Mammary epithelial cell (primary cell): ENCODE data around the gene ANKS1B.

ENCODE experiments used
- EZH2 ChIP-seq: IDR thresholded peaks from 2 replicates; pipeline ENCODE4 v1.6.1; 2012; ENCODE audit warnings: low read length, inconsistent platforms, borderline replicate concordance
- TF ChIP-seq, protein P1 (sequence below), 2 donors: IDR thresholded peaks in 1 of 2; conservative IDR thresholded peaks in 1 of 2; 2 replicates each; pipeline ENCODE4 v1.5.1; 2011 to 2012; ENCODE audit warnings: inconsistent platforms in 2 of 2, low read length in 2 of 2, mild to moderate bottlenecking in 2 of 2, control low read depth in 1 of 2, low read depth in 1 of 2; ENCODE audit not compliant: insufficient read depth in 1 of 2; ENCODE audit errors: extremely low read depth in 1 of 2

DNA sequence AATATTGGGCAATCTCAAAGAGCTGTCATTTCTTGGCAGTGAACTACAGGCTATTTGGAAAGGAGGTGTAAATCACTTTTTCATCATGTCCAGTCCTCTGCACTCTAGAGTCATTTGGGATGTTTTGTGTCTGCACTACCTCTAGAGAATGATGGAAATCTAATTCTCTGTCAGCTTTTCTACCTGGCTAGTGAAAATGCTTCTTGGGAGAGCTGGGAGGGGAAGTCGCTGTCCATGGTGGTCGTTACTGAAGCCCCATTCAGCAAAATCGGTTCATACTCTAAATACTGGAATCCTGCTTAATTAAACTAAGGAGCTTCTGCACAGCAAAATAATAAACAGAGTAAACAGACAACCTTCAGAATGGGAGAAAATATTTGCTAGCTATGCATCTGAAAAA is 1087.8 kb downstream of the ANKS1B start:
- TF ChIP-seq, protein P1, sequence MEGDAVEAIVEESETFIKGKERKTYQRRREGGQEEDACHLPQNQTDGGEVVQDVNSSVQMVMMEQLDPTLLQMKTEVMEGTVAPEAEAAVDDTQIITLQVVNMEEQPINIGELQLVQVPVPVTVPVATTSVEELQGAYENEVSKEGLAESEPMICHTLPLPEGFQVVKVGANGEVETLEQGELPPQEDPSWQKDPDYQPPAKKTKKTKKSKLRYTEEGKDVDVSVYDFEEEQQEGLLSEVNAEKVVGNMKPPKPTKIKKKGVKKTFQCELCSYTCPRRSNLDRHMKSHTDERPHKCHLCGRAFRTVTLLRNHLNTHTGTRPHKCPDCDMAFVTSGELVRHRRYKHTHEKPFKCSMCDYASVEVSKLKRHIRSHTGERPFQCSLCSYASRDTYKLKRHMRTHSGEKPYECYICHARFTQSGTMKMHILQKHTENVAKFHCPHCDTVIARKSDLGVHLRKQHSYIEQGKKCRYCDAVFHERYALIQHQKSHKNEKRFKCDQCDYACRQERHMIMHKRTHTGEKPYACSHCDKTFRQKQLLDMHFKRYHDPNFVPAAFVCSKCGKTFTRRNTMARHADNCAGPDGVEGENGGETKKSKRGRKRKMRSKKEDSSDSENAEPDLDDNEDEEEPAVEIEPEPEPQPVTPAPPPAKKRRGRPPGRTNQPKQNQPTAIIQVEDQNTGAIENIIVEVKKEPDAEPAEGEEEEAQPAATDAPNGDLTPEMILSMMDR (conservative IDR thresholded peaks at IDR 0.05 in 1 of 2, IDR thresholded peaks at IDR 0.05 in 1 of 2; ENCODE audit: extremely low read depth in 1 of 2, insufficient read depth in 1 of 2, low read depth in 1 of 2, low read length in 2 of 2) = no peak
- no peak for TF ChIP-seq EZH2
